Stimulated activated naive CD8-positive, alpha-beta T cell treated with anti-CD3 and anti-CD28 coated beads, Interleukin-15, Interleukin-2, amounts not matched to agents 100 U/mL and 50 U/mL, for 24 hours (primary cell): ENCODE measurements around the gene AIF1L.

ENCODE experiments used
- ATAC-seq: fragments of 150-1000 bp; cut with Tn5 transposase; one replicate; pipeline ENCODE4 v1.10.0; 2021
- DNase-seq: peaks from one replicate; pipeline ENCODE4 v3.0.0; 2021

The AIF1L gene

GRCh38 chr9:131167936-131168335 is 71.6 kb downstream of the AIF1L start:
- ATAC-seq (no peak), DNase-seq (no peak)

- no peak for DNase-seq
- ATAC-seq = no peak
Observed at GRCh38 chr9:131169563-131170240, 73.4 kb downstream of the AIF1L start.
